K562 (cell line): Measurements from ENCODE around the gene LAP3. TPM values are rescaled to one million over a fixed set of nuclear protein-coding genes. Genes with fewer than 3 reads are reported as not detected.

Experiments
- ATAC-seq: fragments of 200-7000 bp; cut with Tn5 transposase; 3 replicates; pipeline ENCODE4 v1.9.1; 2020; ENCODE audit warnings: moderate library complexity
- BruUV-seq: library from RNA; stranded (reverse); fragments of 400-500 nt; replicated peaks from 2 replicates; lab custom pipeline; 2021; lab: Mats Ljungman, UMichigan
- CTCF ChIA-PET: fragments of 300-600 bp; formaldehyde crosslinking; extraction: SDS; loops from one replicate; lab custom pipeline; 2021; ENCODE audit warnings: low intra/inter-chr PET ratio; lab: Yijun Ruan, JAX
- POLR2A ChIA-PET: fragments of 300-600, 350-650 bp; sonication (Branson Sonifier 250); formaldehyde crosslinking; extraction: SDS; loops from one replicate; lab custom pipeline; 2021; ENCODE audit warnings: antibody characterized with exemption, inconsistent platforms; lab: Yijun Ruan, JAX
- DNase-seq, 4 experiments: peaks; one replicate each; pipeline versions ENCODE4 v3.0.0 to v3.0.0-alpha.2; 2011 to 2018; ENCODE audit warnings: low spot score in 3 of 4, mixed read lengths in 3 of 4; ENCODE audit errors: extremely low read depth in 1 of 4
- FAIRE-seq: peaks from 2 replicates; lab custom pipeline; 2011; peaks lifted over from hg19 to GRCh38; lab: Jason Lieb, UNC
- H2AFZ ChIP-seq: 2 replicates; pipeline ENCODE4 v1.6.0; 2011; ENCODE audit warnings: low read depth, low read length, control low read depth, inconsistent platforms
- H3K27ac ChIP-seq: fragments of 200-600 bp; 3 replicates; pipeline ENCODE4 v1.8.0; 2011; ENCODE audit warnings: low read depth, mild to moderate bottlenecking, control low read depth, inconsistent platforms, low read length, moderate library complexity, mixed read lengths; ENCODE audit errors: extremely low read depth
- H3K27me3 ChIP-seq, 2 experiments: fragments of 300-600 bp in 1 of 2; 2 replicates in 1 of 2; 3 replicates in 1 of 2; pipeline versions ENCODE4 v1.6.0 to v1.8.0; 2011; ENCODE audit warnings: inconsistent platforms in 2 of 2, low read length in 2 of 2, mild to moderate bottlenecking in 1 of 2, mixed read lengths in 1 of 2, moderate library complexity in 1 of 2; ENCODE audit not compliant: control insufficient read depth in 2 of 2, insufficient read depth in 2 of 2
- H3K36me3 ChIP-seq: fragments of 300-600 bp; 3 replicates; pipeline ENCODE4 v1.8.0; 2011; ENCODE audit warnings: mild to moderate bottlenecking, low read length, inconsistent platforms; ENCODE audit not compliant: control insufficient read depth, insufficient read depth
- H3K4me1 ChIP-seq, 2 experiments: fragments of 200-600 bp in 1 of 2; replicated peaks in 1 of 2; 2 replicates in 1 of 2; 3 replicates in 1 of 2; pipeline versions ENCODE4 v1.5.1 to v1.8.0; 2011; ENCODE audit warnings: inconsistent platforms in 2 of 2, low read length in 2 of 2, mild to moderate bottlenecking in 1 of 2, mixed read lengths in 1 of 2, moderate library complexity in 1 of 2; ENCODE audit not compliant: control insufficient read depth in 2 of 2, insufficient read depth in 2 of 2
- H3K4me2 ChIP-seq: 2 replicates; pipeline ENCODE4 v1.6.1; 2011; ENCODE audit warnings: low read length, control low read depth, inconsistent platforms, mixed read lengths; ENCODE audit not compliant: insufficient read depth
- H3K4me3 ChIP-seq: fragments of 200-600 bp; sonication (generic), shearing (Covaris generic); 2 replicates; pipeline ENCODE4 v1.5.1; 2016; ENCODE audit warnings: control low read depth, inconsistent platforms
- H3K79me2 ChIP-seq: fragments of 200-600 bp; 3 replicates; pipeline ENCODE4 v1.8.0; 2011; ENCODE audit warnings: low read length, inconsistent platforms; ENCODE audit not compliant: control insufficient read depth, insufficient read depth
- H3K9ac ChIP-seq, 2 experiments: 2 replicates each; pipeline versions ENCODE4 v1.6.0 to v1.6.1; 2011; ENCODE audit warnings: low read depth in 2 of 2, low read length in 2 of 2, control low read depth in 1 of 2, inconsistent platforms in 1 of 2, mild to moderate bottlenecking in 1 of 2, mixed read lengths in 1 of 2; ENCODE audit not compliant: insufficient read depth in 1 of 2
- H3K9me1 ChIP-seq: one replicate; pipeline ENCODE4 v1.6.0; 2011; ENCODE audit warnings: inconsistent platforms, mild to moderate bottlenecking, low read length, moderate library complexity; ENCODE audit not compliant: control insufficient read depth, insufficient read depth
- H3K9me3 ChIP-seq: replicated peaks from 2 replicates; pipeline ENCODE4 v1.5.1; 2011; ENCODE audit warnings: low read depth, low read length, inconsistent platforms; ENCODE audit not compliant: control insufficient read depth, insufficient read depth
- H4K20me1 ChIP-seq: replicated peaks from 2 replicates; pipeline ENCODE4 v1.6.1; 2011; ENCODE audit warnings: low read length, inconsistent platforms, mixed read lengths; ENCODE audit not compliant: control insufficient read depth, insufficient read depth
- LCOR ChIP-seq: sonication (generic); formaldehyde crosslinking; IDR thresholded peaks from 2 replicates; pipeline ENCODE4 v1.8.0; 2022; ENCODE audit warnings: mild to moderate bottlenecking, missing genetic modification reagents
- MLLT1 ChIP-seq, 2 experiments: fragments of 450-650 bp; IDR thresholded peaks; 2 replicates each; pipeline ENCODE4 v1.6.1; 2016
- NONO ChIP-seq, 2 experiments: fragments of 200-400 bp in 1 of 2; fragments of 450-650 bp in 1 of 2; formaldehyde crosslinking in 1 of 2; IDR thresholded peaks; 2 replicates each; pipeline ENCODE4 v1.6.1; 2017; ENCODE audit warnings: low read depth in 2 of 2, mild to moderate bottlenecking in 2 of 2, moderate library complexity in 2 of 2, low read length in 1 of 2
- SMARCB1 ChIP-seq: IDR thresholded peaks from 2 replicates; pipeline ENCODE4 v1.6.1; 2011; ENCODE audit warnings: improper control_type of control experiment, low read depth; ENCODE audit not compliant: insufficient read length
- SUPT5H ChIP-seq: fragments of 450-650 bp; IDR thresholded peaks from 2 replicates; pipeline ENCODE4 v1.6.1; 2016
- ZBTB17 ChIP-seq: fragments of 450-650 bp; formaldehyde crosslinking; IDR thresholded peaks from 2 replicates; pipeline ENCODE4 v1.4.0; 2020; ENCODE audit warnings: mild to moderate bottlenecking
- ZNF143 ChIP-seq: sonication (generic); formaldehyde crosslinking; IDR thresholded peaks from 2 replicates; pipeline ENCODE4 v1.9.0; 2022; ENCODE audit warnings: mild to moderate bottlenecking, missing genetic modification reagents
- ZNF232 ChIP-seq: sonication (generic); formaldehyde crosslinking; IDR thresholded peaks from 2 replicates; pipeline ENCODE4 v1.8.0; 2022; ENCODE audit warnings: mild to moderate bottlenecking, missing genetic modification reagents
- ZNF263 ChIP-seq: sonication (generic); formaldehyde crosslinking; IDR thresholded peaks from 2 replicates; pipeline ENCODE4 v1.8.0; 2022; ENCODE audit warnings: mild to moderate bottlenecking, missing genetic modification reagents, borderline replicate concordance
- ZNF507 ChIP-seq: conservative IDR thresholded peaks from 2 replicates; pipeline ENCODE4 v1.6.1; 2017; ENCODE audit warnings: missing genetic modification characterization, missing compliant biosample characterization
- WGBS: fragments of 100-300 bp; shearing (Covaris generic); methylation state at CpG from one replicate; pipeline ENCODE4 v1.1.6; 2016; ENCODE audit warnings: low coverage, mixed read lengths; ENCODE audit not compliant: insufficient coverage; ENCODE audit errors: missing lambda C conversion rate; 5-methylcytosine and 5-hydroxymethylcytosine counted together
- in situ Hi-C: fragments of 300-500 bp; cut with MboI; formaldehyde crosslinking; loops from 4 replicates; pipeline ENCODE4 v1.15.0; 2018; ENCODE audit warnings: inconsistent platforms, mixed read lengths
- intact Hi-C: fragments of 100-400 bp; cut with micrococcal nuclease; formaldehyde crosslinking; loops from 2 replicates; pipeline ENCODE4 v1.14.2; 2022
- polyA plus RNA-seq, 8 experiments: library from polyadenylated mRNA; depleted of rRNA in 4 of 8; stranded (reverse) in 5 of 8; unstranded in 3 of 8; fragments of >200 nt; fragmentation: Nextera tagmentation in 2 of 8; fragmentation: Illumina TruSeq in 1 of 8; extraction: Ambion mirVana in 2 of 8; extraction: Trizol in 1 of 8; gene quantifications; 2 replicates each; pipeline versions ENCODE4 v1.2.1 to v1.2.3, GENCODE V29; 2011 to 2014; ENCODE audit warnings: inconsistent platforms in 1 of 8, missing spikeins in 1 of 8
- total RNA-seq, 7 experiments: library from RNA; depleted of rRNA in 6 of 7; stranded (reverse); fragments of >200 nt in 6 of 7; fragmentation: Illumina TruSeq in 2 of 7; extraction: Trizol in 2 of 7; gene quantifications; 2 replicates each; pipeline versions ENCODE4 v1.2.1 to v1.2.3, GENCODE V29; 2011 to 2021; ENCODE audit warnings: low replicate concordance in 1 of 7
- TF ChIP-seq, protein P1 (sequence below): fragments of 450-650 bp; IDR thresholded peaks from 2 replicates; pipeline ENCODE4 v1.7.1; 2018; ENCODE audit warnings: mild to moderate bottlenecking, low read depth; ENCODE audit not compliant: partially characterized antibody

LAP3 gene
- total and polyA plus RNA-seq, 9 of the 15 experiments (the other 6 are each of a cell fraction or from before 2014, with no cell fraction given): 82.3 to 170 (median 107) TPM

GRCh38 chr4:17557880-17558279 is 19.1 kb upstream of the LAP3 start (continued):
- TF ChIP-seq SMARCB1 (no peak), NONO (IDR thresholded peaks at IDR 0.05; ENCODE audit: low read depth in 2 of 2, low read length in 1 of 2) (no peak), ZNF263 (CRISPR knock-in tag) (peak; percentile 95)

DNA sequence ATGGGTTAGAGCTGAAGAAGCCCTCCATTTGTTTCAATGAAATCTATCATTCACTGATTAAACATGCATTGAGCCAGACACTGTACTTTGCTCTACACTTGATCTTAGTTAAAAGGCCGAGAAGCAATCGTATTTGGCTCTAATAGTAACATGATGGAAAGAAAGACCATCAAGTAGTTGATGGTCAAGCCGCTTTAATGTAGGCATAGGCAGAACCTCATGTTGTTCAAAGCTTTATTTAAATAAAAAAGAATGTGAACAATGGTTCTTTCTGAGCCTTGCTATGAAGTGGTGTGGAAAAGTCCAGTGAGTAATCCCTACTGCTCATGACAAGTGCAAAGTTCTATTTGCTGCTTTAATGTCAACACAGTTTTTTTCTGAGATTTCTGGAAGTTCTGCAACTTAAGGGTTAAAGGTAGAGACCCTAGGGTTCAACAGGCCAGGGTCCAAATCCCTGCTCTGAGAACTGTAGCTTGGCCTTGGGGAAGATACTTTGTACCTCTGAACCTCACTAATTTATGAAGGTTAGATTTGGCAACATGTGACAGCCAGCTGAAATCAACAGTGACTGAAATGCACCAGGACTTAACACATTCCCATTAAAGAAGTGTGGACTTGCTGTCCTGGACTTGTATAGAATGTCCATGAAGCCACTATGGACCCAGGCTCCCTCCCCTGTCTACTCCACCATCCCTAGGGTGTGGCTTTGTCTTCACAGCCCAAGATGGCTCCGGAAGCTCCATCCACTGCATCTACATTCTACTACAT is 17.9 kb upstream of the LAP3 start:
- ATAC-seq (peak; percentile 39; the same call in 1 of the 3 replicates), DNase-seq (no peak), FAIRE-seq (no peak)
- Histone ChIP-seq H3K79me2 (no peaks in the 10 kb centered on the region), H3K4me3 (no peak overlapping the region), H3K27ac (no peak overlapping the region), H3K4me1 (peaks cover 0 to 2% of the 10 kb centered on the region in 2 experiments; a peak in 1 of 5 replicates), H3K27me3 (peaks cover 23 to 32% of the 10 kb centered on the region in 2 experiments; a peak in 4 of 5 replicates), H3K9ac (no peak overlapping the region), H3K36me3 (no peaks in the 10 kb centered on the region), H2AFZ (no peak overlapping the region), H3K9me3 (no peaks in the 10 kb centered on the region; the same call in 1 of the 2 replicates), H3K4me2 (no peak overlapping the region), H4K20me1 (no peaks in the 10 kb centered on the region), H3K9me1 (no peaks in the 10 kb centered on the region)
- BruUV-seq: no TSS peak
- ChIA-PET POLR2A (interaction anchor here (0.9 to 1.0 kb wide), 2 partner anchors 10 to 12 kb away, joined by 3 to 4 read pairs; no protein-coding TSS in a partner anchor), CTCF (no interaction called here)
- 13% methylated on average over 4 of the region's 4 CpGs for WGBS
- in situ Hi-C loops: no loop called here
- intact Hi-C loops: no loop called here
- TF ChIP-seq, protein P1, sequence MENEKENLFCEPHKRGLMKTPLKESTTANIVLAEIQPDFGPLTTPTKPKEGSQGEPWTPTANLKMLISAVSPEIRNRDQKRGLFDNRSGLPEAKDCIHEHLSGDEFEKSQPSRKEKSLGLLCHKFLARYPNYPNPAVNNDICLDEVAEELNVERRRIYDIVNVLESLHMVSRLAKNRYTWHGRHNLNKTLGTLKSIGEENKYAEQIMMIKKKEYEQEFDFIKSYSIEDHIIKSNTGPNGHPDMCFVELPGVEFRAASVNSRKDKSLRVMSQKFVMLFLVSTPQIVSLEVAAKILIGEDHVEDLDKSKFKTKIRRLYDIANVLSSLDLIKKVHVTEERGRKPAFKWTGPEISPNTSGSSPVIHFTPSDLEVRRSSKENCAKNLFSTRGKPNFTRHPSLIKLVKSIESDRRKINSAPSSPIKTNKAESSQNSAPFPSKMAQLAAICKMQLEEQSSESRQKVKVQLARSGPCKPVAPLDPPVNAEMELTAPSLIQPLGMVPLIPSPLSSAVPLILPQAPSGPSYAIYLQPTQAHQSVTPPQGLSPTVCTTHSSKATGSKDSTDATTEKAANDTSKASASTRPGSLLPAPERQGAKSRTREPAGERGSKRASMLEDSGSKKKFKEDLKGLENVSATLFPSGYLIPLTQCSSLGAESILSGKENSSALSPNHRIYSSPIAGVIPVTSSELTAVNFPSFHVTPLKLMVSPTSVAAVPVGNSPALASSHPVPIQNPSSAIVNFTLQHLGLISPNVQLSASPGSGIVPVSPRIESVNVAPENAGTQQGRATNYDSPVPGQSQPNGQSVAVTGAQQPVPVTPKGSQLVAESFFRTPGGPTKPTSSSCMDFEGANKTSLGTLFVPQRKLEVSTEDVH: no peak
- no peak for TF ChIP-seq ZNF507 (tag)
- TF ChIP-seq MLLT1 (IDR thresholded peaks at IDR 0.05): 0 out of 4 replicates have a peak, but pooled peaks of 1 of the 2 experiments have one; percentile 68
- 0 out of 2 replicates have a peak, but pooled peaks have one; percentile 66 for TF ChIP-seq ZBTB17 (CRISPR knock-in tag)
- TF ChIP-seq SUPT5H: no peak
- TF ChIP-seq LCOR (CRISPR knock-in tag): no peak
- TF ChIP-seq ZNF232: peak; percentile 97
- TF ChIP-seq ZNF143 (CRISPR knock-in tag): no peak
